Measurements from ENCODE around the gene DVL1.
"Not testable (repeated sequence)": the region's sequence is repeated elsewhere in the genome, so short reads cannot be mapped to it uniquely, and the experiment has no call there.

Gene DVL1

GRCh38 chr1:1349256-1350012 lies at the start of gene DVL1:
DVL1 (minus strand) TSS chr1:1349418; CDS start chr1:1349065, 353 bp downstream.
- peak; percentile 78 for DNase-seq

GRCh38 chr1:1398677-1399186 lies 49.5 kb upstream of the DVL1 start:
- peak; percentile 35 for DNase-seq

GRCh38 chr1:1397839-1398523 lies 48.8 kb upstream of the DVL1 start:
- DNase-seq = no peak

- DNase-seq = no peak
These were observed 45.9 kb upstream of the DVL1 start for GRCh38 chr1:1395166-1395565.

GRCh38 chr1:1394116-1394515 lies 44.9 kb upstream of the DVL1 start:
- no peak for DNase-seq

GRCh38 chr1:1393428-1393827 lies 44.2 kb upstream of the DVL1 start:
- DNase-seq = no peak

GRCh38 chr1:1393014-1393413 lies 43.8 kb upstream of the DVL1 start:
- no peak for DNase-seq

GRCh38 chr1:1391225-1391624 lies 42.0 kb upstream of the DVL1 start:
- no peak for DNase-seq

- no peak for DNase-seq
These were observed 41.5 kb upstream of the DVL1 start for GRCh38 chr1:1390675-1391074.

- no peak for DNase-seq
These were observed 38.9 kb upstream of the DVL1 start for GRCh38 chr1:1388078-1388472.

GRCh38 chr1:1387098-1388077 lies 38.2 kb upstream of the DVL1 start:
- DNase-seq = no peak

GRCh38 chr1:1385931-1386330 lies 36.7 kb upstream of the DVL1 start:
- no peak for DNase-seq

- not testable (repeated sequence) for DNase-seq
These were observed 36.1 kb upstream of the DVL1 start for GRCh38 chr1:1385339-1385738.

- no peak for DNase-seq
These were observed 32.1 kb upstream of the DVL1 start for GRCh38 chr1:1381294-1381693.

- DNase-seq = no peak
These were observed 31.6 kb upstream of the DVL1 start for GRCh38 chr1:1380860-1381259.

GRCh38 chr1:1377540-1378205 lies 28.5 kb upstream of the DVL1 start:
- no peak for DNase-seq

GRCh38 chr1:1376551-1377226 lies 27.5 kb upstream of the DVL1 start:
- no peak for DNase-seq

GRCh38 chr1:1374929-1375662 lies 25.9 kb upstream of the DVL1 start, which contains the start of gene AURKAIP1:
AURKAIP1 (minus strand) TSS chr1:1375207; CDS start chr1:1374756, 451 bp downstream.
- DNase-seq = peak; percentile 89

- no peak for DNase-seq
These were observed 25.3 kb upstream of the DVL1 start for GRCh38 chr1:1374589-1374928.

GRCh38 chr1:1373815-1374588 lies 24.8 kb upstream of the DVL1 start:
- DNase-seq = no peak
